B cell (primary cell): ENCODE data around the gene JAK1. TPM values are rescaled to one million over a fixed set of nuclear protein-coding genes. Genes with fewer than 3 reads are reported as not detected.

Source experiments
- ATAC-seq: fragments of 200-7000 bp; cut with Tn5 transposase; one replicate; pipeline ENCODE4 v1.10.0; 2021; ENCODE audit warnings: low read depth, mild to moderate bottlenecking, moderate number of reproducible peaks, moderate library complexity
- CTCF ChIA-PET: fragments of 350-600 bp; sonication (Branson Sonifier 250); formaldehyde crosslinking; loops from one replicate; lab custom pipeline; 2021; ENCODE audit warnings: antibody characterized with exemption, inconsistent platforms; lab: Charles Lee
- POLR2A ChIA-PET: fragments of 350-600 bp; sonication (Branson Sonifier 250); formaldehyde crosslinking; loops from one replicate; lab custom pipeline; 2021; ENCODE audit warnings: antibody characterized with exemption; lab: Charles Lee
- DNase-seq: peaks from one replicate; pipeline ENCODE4 v3.0.0; 2013
- H2AFZ ChIP-seq: 2 replicates; pipeline ENCODE4 v1.6.1; 2012; ENCODE audit warnings: mild to moderate bottlenecking, low read depth, low read length; ENCODE audit not compliant: insufficient read depth, poor library complexity, severe bottlenecking
- H3K27ac ChIP-seq, 2 donors: 1 replicate in 1 of 2; 2 replicates in 1 of 2; pipeline ENCODE4 v1.5.1; 2012 to 2013; ENCODE audit warnings: low read length in 2 of 2, mild to moderate bottlenecking in 2 of 2, moderate library complexity in 1 of 2
- H3K27me3 ChIP-seq, 4 experiments: fragments of 200-600 bp in 1 of 4; sonication (generic) in 1 of 4; replicated peaks in 1 of 4; 1 replicate in 2 of 4; 2 replicates in 2 of 4; pipeline versions ENCODE4 v1.6.1 to v1.7.0; 2013 to 2016; ENCODE audit warnings: low read length in 3 of 4, mild to moderate bottlenecking in 2 of 4, mixed read lengths in 1 of 4, moderate library complexity in 1 of 4; ENCODE audit not compliant: insufficient read depth in 4 of 4, control insufficient read depth in 3 of 4; ENCODE audit errors: control extremely low read depth in 1 of 4
- H3K36me3 ChIP-seq, 2 experiments: replicated peaks in 1 of 2; 1 replicate in 1 of 2; 2 replicates in 1 of 2; pipeline versions ENCODE4 v1.6.1 to v1.7.1; 2013; ENCODE audit warnings: low read length in 1 of 2; ENCODE audit not compliant: insufficient read depth in 2 of 2, control insufficient read depth in 1 of 2; ENCODE audit errors: control extremely low read depth in 1 of 2, extremely low read depth in 1 of 2
- H3K4me1 ChIP-seq, 2 donors: fragments of 200-600 bp in 1 of 2; sonication (generic) in 1 of 2; 1 replicate in 1 of 2; 2 replicates in 1 of 2; pipeline versions ENCODE4 v1.5.1 to v1.6.1; 2013 to 2017; ENCODE audit warnings: low read length in 2 of 2; ENCODE audit not compliant: control insufficient read depth in 2 of 2, insufficient read depth in 2 of 2
- H3K4me2 ChIP-seq: replicated peaks from 2 replicates; pipeline ENCODE3; 2012; ENCODE audit warnings: mild to moderate bottlenecking, low read depth, low read length; ENCODE audit not compliant: poor library complexity, severe bottlenecking
- H3K4me3 ChIP-seq, 5 experiments: fragments of 200-600 bp in 1 of 5; sonication (generic) in 1 of 5; 1 replicate in 3 of 5; 2 replicates in 2 of 5; pipeline versions ENCODE4 v1.5.1 to v1.7.0; 2011 to 2016; ENCODE audit warnings: low read length in 4 of 5, mild to moderate bottlenecking in 4 of 5, low read depth in 2 of 5, control low read depth in 1 of 5, moderate library complexity in 1 of 5; ENCODE audit not compliant: insufficient read depth in 1 of 5; ENCODE audit errors: control extremely low read depth in 1 of 5, extremely low read depth in 1 of 5
- H3K79me2 ChIP-seq: fragments of 200-600 bp; sonication (generic); one replicate; pipeline ENCODE4 v1.6.0; 2016; ENCODE audit warnings: low read length; ENCODE audit not compliant: control insufficient read depth, insufficient read depth
- H3K9ac ChIP-seq: fragments of 200-600 bp; sonication (generic); 2 replicates; pipeline ENCODE4 v1.6.1; 2017; ENCODE audit warnings: mild to moderate bottlenecking, low read length, moderate library complexity
- H3K9me3 ChIP-seq, 3 donors: one replicate each; pipeline versions ENCODE4 v1.6.1 to v1.7.1; 2013; ENCODE audit warnings: low read length in 2 of 3; ENCODE audit not compliant: control insufficient read depth in 2 of 3, insufficient read depth in 1 of 3; ENCODE audit errors: control extremely low read depth in 1 of 3
- H4K20me1 ChIP-seq: 2 replicates; pipeline ENCODE4 v1.6.0; 2012; ENCODE audit warnings: mild to moderate bottlenecking, low read length; ENCODE audit not compliant: insufficient read depth, control insufficient read depth, poor library complexity, severe bottlenecking
- H3K27ac Mint-ChIP-seq: one replicate; pipeline ENCODE4 v1.8.0; 2021; ENCODE audit warnings: mixed read lengths
- H3K27me3 Mint-ChIP-seq: one replicate; pipeline ENCODE4 v1.8.0; 2021; ENCODE audit warnings: mixed read lengths
- H3K4me1 Mint-ChIP-seq: one replicate; pipeline ENCODE4 v1.8.0; 2021; ENCODE audit warnings: mixed read lengths
- H3K4me3 Mint-ChIP-seq: one replicate; pipeline ENCODE4 v1.8.0; 2021; ENCODE audit warnings: mixed read lengths
- H3K9me3 Mint-ChIP-seq: one replicate; pipeline ENCODE4 v1.8.0; 2022; ENCODE audit warnings: mixed read lengths; ENCODE audit not compliant: insufficient read depth
- EZH2 ChIP-seq: IDR thresholded peaks from 2 replicates; pipeline ENCODE4 v1.6.1; 2012; ENCODE audit warnings: borderline replicate concordance, low read depth, mild to moderate bottlenecking, moderate library complexity, low read length; ENCODE audit not compliant: insufficient read depth, poor library complexity, severe bottlenecking
- WGBS: methylation state at CpG from one replicate; pipeline ENCODE4 v1.1.5; 2013; ENCODE audit warnings: missing lambda C conversion rate; ENCODE audit not compliant: insufficient coverage; 5-methylcytosine and 5-hydroxymethylcytosine counted together
- intact Hi-C: fragments of 100-400 bp; cut with micrococcal nuclease; formaldehyde crosslinking; loops from one replicate; pipeline ENCODE4 v1.10.0; 2022
- polyA plus RNA-seq: library from polyadenylated mRNA; depleted of rRNA; stranded (reverse); fragments of >200 nt; gene quantifications from 2 replicates; pipeline ENCODE4 v1.2.3, GENCODE V29; 2012
- total RNA-seq, 2 donors: library from RNA; stranded (reverse); fragments of 120-200 nt in 1 of 2; gene quantifications; 1 replicate in 1 of 2; 2 replicates in 1 of 2; pipeline versions ENCODE4 v1.2.3 to v1.2.4, GENCODE V29; 2013 to 2022
- TF ChIP-seq, protein P1 (sequence below): fragments of 200-600 bp; IDR thresholded peaks from one replicate; pipeline ENCODE4 v1.8.0; 2022; ENCODE audit warnings: antibody characterized with exemption, mild to moderate bottlenecking

Gene JAK1
- total and polyA plus RNA-seq, 2 donors (not counting 1 experiment from before 2014, with no cell fraction given) = 99.0 to 244 TPM

DNA sequence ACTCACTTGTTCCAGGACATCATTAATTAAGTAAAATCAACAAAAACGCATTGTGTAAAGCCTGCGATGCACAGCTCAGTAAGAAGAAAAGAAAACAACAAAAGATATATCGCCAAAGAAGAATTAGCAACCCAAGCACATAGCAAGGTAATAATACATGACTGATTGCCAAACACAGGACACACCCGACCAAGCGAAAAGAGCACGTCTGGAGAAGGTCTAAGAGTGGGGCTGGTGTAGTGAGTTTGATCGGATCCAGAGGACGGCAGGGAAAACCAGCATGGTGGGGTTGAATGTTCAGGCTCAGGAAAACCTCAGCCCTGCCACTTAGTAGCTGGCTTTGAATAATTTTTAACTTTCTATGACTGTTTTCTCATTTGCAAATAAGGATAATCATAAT is 69.8 kb downstream of the JAK1 start:
- no CpG with 5 or more reads among the region's 8 CpGs for WGBS
- Histone ChIP-seq H3K4me2 (peak overlapping the region; percentile 44), H3K4me3 (no peak overlapping the region), H3K9me3 (no peaks in the 10 kb centered on the region), H3K27me3 (no peaks in the 10 kb centered on the region), H3K79me2 (peaks cover 97% of the 10 kb centered on the region), H3K36me3 (peaks cover 0 to 3% of the 10 kb centered on the region in 2 experiments), H3K9ac (no peak overlapping the region), H4K20me1 (peaks cover 97% of the 10 kb centered on the region), H2AFZ (no peak overlapping the region), H3K4me1 (peaks cover 83 to 88% of the 10 kb centered on the region in 2 donors), H3K27ac (no peak overlapping the region)
- ATAC-seq (no peak), DNase-seq (no peak)
- POLR2A ChIA-PET = no interaction called here
- Mint-ChIP-seq H3K27ac (no peak overlapping the region), H3K9me3 (no peaks in the 10 kb centered on the region), H3K4me1 (peaks cover 89% of the 10 kb centered on the region), H3K4me3 (peak overlapping the region; percentile 58), H3K27me3 (no peaks in the 10 kb centered on the region)
- CTCF ChIA-PET = no interaction called here
- no peak for TF ChIP-seq EZH2
- TF ChIP-seq, protein P1, sequence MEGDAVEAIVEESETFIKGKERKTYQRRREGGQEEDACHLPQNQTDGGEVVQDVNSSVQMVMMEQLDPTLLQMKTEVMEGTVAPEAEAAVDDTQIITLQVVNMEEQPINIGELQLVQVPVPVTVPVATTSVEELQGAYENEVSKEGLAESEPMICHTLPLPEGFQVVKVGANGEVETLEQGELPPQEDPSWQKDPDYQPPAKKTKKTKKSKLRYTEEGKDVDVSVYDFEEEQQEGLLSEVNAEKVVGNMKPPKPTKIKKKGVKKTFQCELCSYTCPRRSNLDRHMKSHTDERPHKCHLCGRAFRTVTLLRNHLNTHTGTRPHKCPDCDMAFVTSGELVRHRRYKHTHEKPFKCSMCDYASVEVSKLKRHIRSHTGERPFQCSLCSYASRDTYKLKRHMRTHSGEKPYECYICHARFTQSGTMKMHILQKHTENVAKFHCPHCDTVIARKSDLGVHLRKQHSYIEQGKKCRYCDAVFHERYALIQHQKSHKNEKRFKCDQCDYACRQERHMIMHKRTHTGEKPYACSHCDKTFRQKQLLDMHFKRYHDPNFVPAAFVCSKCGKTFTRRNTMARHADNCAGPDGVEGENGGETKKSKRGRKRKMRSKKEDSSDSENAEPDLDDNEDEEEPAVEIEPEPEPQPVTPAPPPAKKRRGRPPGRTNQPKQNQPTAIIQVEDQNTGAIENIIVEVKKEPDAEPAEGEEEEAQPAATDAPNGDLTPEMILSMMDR = no peak
- intact Hi-C loops = loop anchor here (5.0 kb wide), 1 partner anchor 34 kb away; no protein-coding TSS in a partner anchor

DNA sequence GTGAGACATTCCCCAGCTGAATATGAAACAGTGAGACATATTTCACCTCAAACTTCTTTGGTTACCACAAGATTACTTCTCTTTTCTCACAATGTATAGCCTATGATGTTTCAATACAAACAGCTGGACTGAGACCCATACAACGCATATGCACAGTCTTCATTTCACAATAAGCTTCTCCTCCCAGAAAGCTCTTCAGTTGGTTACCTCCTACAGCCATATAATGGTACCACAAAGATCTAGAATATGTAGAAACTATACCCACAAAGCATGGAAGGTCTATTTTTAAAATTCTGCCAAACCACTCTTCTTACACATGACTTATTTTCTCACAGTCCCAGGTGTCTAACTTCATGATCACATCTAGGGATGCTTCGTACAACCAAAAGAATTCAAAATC is 70.8 kb downstream of the JAK1 start:
- peak overlapping the region; percentile 3 for H3K27ac Mint-ChIP-seq
- H3K4me2 ChIP-seq = peak overlapping the region; percentile 44

More for the DNA sequence above, 70.8 kb downstream of the JAK1 start:
- Mint-ChIP-seq H3K27me3 (no peaks in the 10 kb centered on the region), H3K4me3 (peak overlapping the region; percentile 58), H3K9me3 (no peaks in the 10 kb centered on the region), H3K4me1 (peaks cover 91% of the 10 kb centered on the region)
- peak overlapping the region in 1 of 2 donors; percentile 33 for H3K27ac ChIP-seq
- H3K4me3 ChIP-seq = no peak overlapping the region
- DNase-seq (peak; percentile 40), ATAC-seq (peak; percentile 44)
- no peaks in the 10 kb centered on the region for H3K9me3 ChIP-seq
- TF ChIP-seq, protein P1 = no peak
- no peak for TF ChIP-seq EZH2
- WGBS = 0% methylated on average over 1 of the region's 2 CpGs
- intact Hi-C loops = loop anchor here (1.0 to 5.0 kb wide), 2 partner anchors 8 to 33 kb away; no protein-coding TSS in a partner anchor
- peaks cover 98% of the 10 kb centered on the region for H4K20me1 ChIP-seq
- ChIA-PET POLR2A (interaction anchor here (0.6 kb wide), 1 partner anchor 168 kb away, joined by 6 read pairs; no protein-coding TSS in a partner anchor), CTCF (interaction anchor here (0.7 to 1.2 kb wide), 3 partner anchors 8 to 126 kb away, joined by 3 read pairs; no protein-coding TSS in a partner anchor)
- no peak overlapping the region for H2AFZ ChIP-seq
- no peaks in the 10 kb centered on the region for H3K27me3 ChIP-seq
- H3K9ac ChIP-seq = peak overlapping the region; percentile 14
- H3K36me3 ChIP-seq = no peaks in the 10 kb centered on the region
- H3K4me1 ChIP-seq = peaks cover 84 to 94% of the 10 kb centered on the region in 2 donors
- peaks cover 97% of the 10 kb centered on the region for H3K79me2 ChIP-seq
